WTC11 (cell line): ENCODE results near the gene PBX4. TPM values are rescaled to one million over a fixed set of nuclear protein-coding genes. Genes with fewer than 3 reads are reported as not detected.

Experiments used
- ATAC-seq: fragments of 200-7000 bp; cut with Tn5 transposase; 2 replicates; pipeline ENCODE4 v1.10.0; 2021; ENCODE audit warnings: mild to moderate bottlenecking, moderate library complexity
- CTCF ChIA-PET: fragments of 300-600 bp; sonication (Branson Sonifier 250); formaldehyde crosslinking; loops from one replicate; lab custom pipeline; 2021; ENCODE audit warnings: antibody characterized with exemption; lab: Charles Lee
- POLR2A ChIA-PET: fragments of 350-600 bp; sonication (Branson Sonifier 250); formaldehyde crosslinking; loops from one replicate; lab custom pipeline; 2021; ENCODE audit warnings: antibody characterized with exemption; lab: Charles Lee
- DNase-seq: peaks from one replicate; pipeline ENCODE4 v3.0.0; 2021; ENCODE audit warnings: low spot score
- H3K27ac Mint-ChIP-seq: 2 replicates; pipeline ENCODE4 v1.8.0; 2021; ENCODE audit warnings: mixed read lengths
- H3K27me3 Mint-ChIP-seq: 2 replicates; pipeline ENCODE4 v1.8.0; 2021; ENCODE audit warnings: low read depth, mild to moderate bottlenecking, moderate library complexity, mixed read lengths
- H3K36me3 Mint-ChIP-seq: 2 replicates; pipeline ENCODE4 v1.8.0; 2021; ENCODE audit warnings: mixed read lengths
- H3K4me1 Mint-ChIP-seq: 2 replicates; pipeline ENCODE4 v1.8.0; 2022; ENCODE audit warnings: mixed read lengths
- H3K4me3 Mint-ChIP-seq: 2 replicates; pipeline ENCODE4 v1.8.0; 2021; ENCODE audit warnings: mild to moderate bottlenecking, moderate library complexity, mixed read lengths
- H3K9me3 Mint-ChIP-seq: 2 replicates; pipeline ENCODE4 v1.8.0; 2021; ENCODE audit warnings: mixed read lengths
- AR ChIP-seq: fragments of 250-450 bp; sonication (Bioruptor Pico); IDR thresholded peaks from 2 replicates; pipeline ENCODE4 v1.9.0; 2021; ENCODE audit warnings: mild to moderate bottlenecking
- CBFB ChIP-seq: sonication (generic); formaldehyde crosslinking; IDR thresholded peaks from 2 replicates; pipeline ENCODE4 v1.8.1; 2022; ENCODE audit warnings: mild to moderate bottlenecking, low read depth, missing genetic modification reagents
- CDX4 ChIP-seq: fragments of 250-450 bp; sonication (Bioruptor Pico); IDR thresholded peaks from 2 replicates; pipeline ENCODE4 v1.9.0; 2021; ENCODE audit warnings: moderate library complexity, mild to moderate bottlenecking, inconsistent platforms, borderline replicate concordance
- CREM ChIP-seq: sonication (generic); formaldehyde crosslinking; IDR thresholded peaks from 2 replicates; pipeline ENCODE4 v1.8.1; 2022; ENCODE audit warnings: mild to moderate bottlenecking, missing genetic modification reagents, moderate library complexity
- ERG ChIP-seq: fragments of 250-450 bp; sonication (Bioruptor Pico); IDR thresholded peaks from 2 replicates; pipeline ENCODE4 v1.8.0; 2021; ENCODE audit warnings: mild to moderate bottlenecking
- GABPB1 ChIP-seq: sonication (generic); formaldehyde crosslinking; IDR thresholded peaks from 2 replicates; pipeline ENCODE4 v1.8.1; 2023; ENCODE audit warnings: mild to moderate bottlenecking, missing genetic modification reagents
- GRHL2 ChIP-seq: fragments of 250-450 bp; sonication (Bioruptor Pico); IDR thresholded peaks from 2 replicates; pipeline ENCODE4 v1.8.0; 2022; ENCODE audit warnings: mild to moderate bottlenecking, moderate library complexity; ENCODE audit not compliant: insufficient replicate concordance, severe bottlenecking
- GTF2I ChIP-seq: fragments of 250-450 bp; sonication (Bioruptor Pico); conservative IDR thresholded peaks from 2 replicates; pipeline ENCODE4 v1.4.0; 2021; ENCODE audit warnings: mild to moderate bottlenecking
- HMGA2 ChIP-seq: fragments of 250-450 bp; sonication (Bioruptor Pico); IDR thresholded peaks from 2 replicates; pipeline ENCODE4 v1.4.0; 2021; ENCODE audit warnings: mild to moderate bottlenecking, moderate library complexity
- JUN ChIP-seq: sonication (generic); formaldehyde crosslinking; IDR thresholded peaks from 2 replicates; pipeline ENCODE4 v1.8.0; 2023; ENCODE audit warnings: mild to moderate bottlenecking, missing genetic modification reagents
- KAT7 ChIP-seq: sonication (generic); formaldehyde crosslinking; IDR thresholded peaks from 2 replicates; pipeline ENCODE4 v1.8.1; 2023; ENCODE audit warnings: missing genetic modification reagents, mild to moderate bottlenecking, borderline replicate concordance
- MXD4 ChIP-seq: fragments of 250-450 bp; sonication (Bioruptor Pico); IDR thresholded peaks from 2 replicates; pipeline ENCODE4 v1.8.0; 2021; ENCODE audit warnings: mild to moderate bottlenecking, moderate library complexity, borderline replicate concordance
- MYBL2 ChIP-seq: sonication (generic); formaldehyde crosslinking; IDR thresholded peaks from 2 replicates; pipeline ENCODE4 v1.8.1; 2023; ENCODE audit warnings: mild to moderate bottlenecking, moderate library complexity, missing genetic modification reagents
- NFATC4 ChIP-seq: fragments of 250-450 bp; sonication (Bioruptor Pico); IDR thresholded peaks from 2 replicates; pipeline ENCODE4 v1.9.0; 2021; ENCODE audit warnings: mild to moderate bottlenecking
- NFE2L1 ChIP-seq: sonication (generic); formaldehyde crosslinking; IDR thresholded peaks from 2 replicates; pipeline ENCODE4 v1.8.1; 2023; ENCODE audit warnings: missing genetic modification reagents
- NR1H2 ChIP-seq: sonication (generic); formaldehyde crosslinking; IDR thresholded peaks from 2 replicates; pipeline ENCODE4 v1.9.0; 2021; ENCODE audit warnings: mild to moderate bottlenecking, moderate library complexity, missing genetic modification reagents
- NR2C2 ChIP-seq: sonication (generic); formaldehyde crosslinking; IDR thresholded peaks from 2 replicates; pipeline ENCODE4 v1.8.0; 2022; ENCODE audit warnings: mild to moderate bottlenecking, missing genetic modification reagents
- RELA ChIP-seq: sonication (generic); formaldehyde crosslinking; IDR thresholded peaks from 2 replicates; pipeline ENCODE4 v1.8.1; 2022; ENCODE audit warnings: missing genetic modification reagents, mild to moderate bottlenecking, borderline replicate concordance
- SMAD3 ChIP-seq: sonication (generic); formaldehyde crosslinking; IDR thresholded peaks from 2 replicates; pipeline ENCODE4 v1.8.0; 2022; ENCODE audit warnings: missing genetic modification reagents, mild to moderate bottlenecking, borderline replicate concordance
- TEAD1 ChIP-seq: sonication (generic); formaldehyde crosslinking; IDR thresholded peaks from 2 replicates; pipeline ENCODE4 v1.8.0; 2022; ENCODE audit warnings: mild to moderate bottlenecking, missing genetic modification reagents
- USF1 ChIP-seq: sonication (generic); formaldehyde crosslinking; IDR thresholded peaks from 2 replicates; pipeline ENCODE4 v1.8.0; 2022; ENCODE audit warnings: mild to moderate bottlenecking, missing genetic modification reagents
- USF2 ChIP-seq: sonication (generic); formaldehyde crosslinking; IDR thresholded peaks from 2 replicates; pipeline ENCODE4 v1.8.1; 2023; ENCODE audit warnings: mild to moderate bottlenecking, missing genetic modification reagents, moderate library complexity
- ZNF423 ChIP-seq: fragments of 250-450 bp; sonication (Bioruptor Pico); IDR thresholded peaks from 2 replicates; pipeline ENCODE4 v2.1.2; 2022; ENCODE audit warnings: mild to moderate bottlenecking, moderate library complexity
- ZNF512 ChIP-seq: sonication (generic); formaldehyde crosslinking; IDR thresholded peaks from 2 replicates; pipeline ENCODE4 v1.8.1; 2022; ENCODE audit warnings: missing genetic modification reagents, borderline replicate concordance
- total RNA-seq: library from RNA; stranded (reverse); gene quantifications from 3 replicates; pipeline ENCODE4 v1.2.3, GENCODE V29; 2021

Gene PBX4
- total RNA-seq, 1 experiment from 2014 or later, result 3.2 TPM

GRCh38 chr19:19551853-19552192 is 66.7 kb downstream of the PBX4 start:
- H3K27me3 Mint-ChIP-seq, result no peaks in the 10 kb centered on the region
- no peaks in the 10 kb centered on the region for H3K36me3 Mint-ChIP-seq
- H3K4me1 Mint-ChIP-seq, result no peaks in the 10 kb centered on the region
- no peak for TF ChIP-seq ZNF512
- no peak for TF ChIP-seq RELA (CRISPR knock-in tag)
- no peak for TF ChIP-seq KAT7 (CRISPR knock-in tag)
- no peak for TF ChIP-seq NR1H2 (CRISPR knock-in tag)
- TF ChIP-seq ZNF423, result no peak
- no peak for TF ChIP-seq CBFB (CRISPR knock-in tag)
- no peak for TF ChIP-seq GABPB1
- no peak overlapping the region for H3K27ac Mint-ChIP-seq
- no peak for ATAC-seq
- H3K4me3 Mint-ChIP-seq, result no peak overlapping the region
- DNase-seq, result no peak
- H3K9me3 Mint-ChIP-seq, result no peaks in the 10 kb centered on the region
- CTCF ChIA-PET, result interaction anchor here (0.6 to 9.9 kb wide), 7 partner anchors 9 to 185 kb away, joined by 3 to 408 read pairs (median 6); partner anchors contain the start of genes CILP2, GMIP and YJEFN3
- POLR2A ChIA-PET, result interaction anchor here (0.6 kb wide), 1 partner anchor 52 kb away, joined by 4 read pairs; no protein-coding TSS in a partner anchor

GRCh38 chr19:19550972-19551852 is 67.3 kb downstream of the PBX4 start:
- Mint-ChIP-seq H3K9me3 (no peaks in the 10 kb centered on the region), H3K27me3 (no peaks in the 10 kb centered on the region), H3K27ac (no peak overlapping the region), H3K36me3 (no peaks in the 10 kb centered on the region), H3K4me3 (no peak overlapping the region), H3K4me1 (no peaks in the 10 kb centered on the region)
- ChIA-PET POLR2A (interaction anchor here (0.6 to 0.7 kb wide), 3 partner anchors 23 to 614 kb away, joined by 3 to 4 read pairs (median 3); partner anchors contain the start of gene YJEFN3), CTCF (interaction anchor here (0.5 to 9.9 kb wide), 6 partner anchors 9 to 267 kb away, joined by 3 to 408 read pairs (median 4); partner anchors contain the start of genes CILP2, GMIP and YJEFN3)
- DNase-seq (no peak), ATAC-seq (no peak)
- TF ChIP-seq AR (CRISPR knock-in tag) (no peak), GTF2I (CRISPR knock-in tag) (peak; percentile 35; the same call in 1 of the 2 replicates)

GRCh38 chr19:19550485-19550929 is 68.0 kb downstream of the PBX4 start:
- Mint-ChIP-seq H3K4me1 (no peaks in the 10 kb centered on the region), H3K27ac (no peak overlapping the region), H3K27me3 (no peaks in the 10 kb centered on the region), H3K9me3 (no peaks in the 10 kb centered on the region), H3K4me3 (no peak overlapping the region), H3K36me3 (no peaks in the 10 kb centered on the region)
- DNase-seq (no peak), ATAC-seq (no peak)
- ChIA-PET CTCF (interaction anchor here (0.5 to 9.9 kb wide), 3 partner anchors 16 to 266 kb away, joined by 3 to 408 read pairs (median 7); partner anchors contain the start of genes CILP2, GMIP and YJEFN3), POLR2A (interaction anchor here (0.7 kb wide), 1 partner anchor 22 kb away, joined by 3 read pairs; the partner anchor contains the start of gene YJEFN3)
- TF ChIP-seq SMAD3 (CRISPR knock-in tag), result no peak
- no peak for TF ChIP-seq NR2C2 (CRISPR knock-in tag)
- TF ChIP-seq USF2, result no peak
- no peak for TF ChIP-seq JUN
- no peak for TF ChIP-seq CREM
- no peak for TF ChIP-seq CDX4 (CRISPR knock-in tag)
- no peak for TF ChIP-seq ERG (CRISPR knock-in tag)
- TF ChIP-seq HMGA2 (CRISPR knock-in tag), result no peak
- no peak for TF ChIP-seq MXD4
- no peak for TF ChIP-seq NFE2L1 (CRISPR knock-in tag)
- no peak for TF ChIP-seq TEAD1 (CRISPR knock-in tag)
- no peak for TF ChIP-seq MYBL2 (CRISPR knock-in tag)
- no peak for TF ChIP-seq GTF2I (CRISPR knock-in tag)
- no peak for TF ChIP-seq GRHL2 (CRISPR knock-in tag)
- TF ChIP-seq USF1, result no peak
- no peak for TF ChIP-seq NFATC4 (CRISPR knock-in tag)
